PC-3 (cell line): ENCODE data around the gene HOXA6. TPM values are rescaled to one million over a fixed set of nuclear protein-coding genes. Genes with fewer than 3 reads are reported as not detected.
A peak's percentile ranks its signal among the peaks of the same experiment; 100 is the strongest.

Source experiments
- ATAC-seq: fragments of 200-7000 bp; cut with Tn5 transposase; 2 replicates; pipeline ENCODE4 v1.9.1; 2020; ENCODE audit warnings: mild to moderate bottlenecking, moderate library complexity
- BruUV-seq: library from RNA; stranded (reverse); fragments of 400-500 nt; replicated peaks from 2 replicates; lab custom pipeline; 2021; lab: Mats Ljungman, UMichigan
- CTCF ChIA-PET: fragments of 300-600 bp; sonication (Branson Sonifier 250); formaldehyde crosslinking; loops from one replicate; lab custom pipeline; 2022; ENCODE audit warnings: antibody characterized with exemption; lab: Charles Lee
- POLR2A ChIA-PET: fragments of 300-600 bp; sonication (Branson Sonifier 250); formaldehyde crosslinking; loops from one replicate; lab custom pipeline; 2022; ENCODE audit warnings: antibody characterized with exemption; ENCODE audit not compliant: unreplicated experiment; lab: Charles Lee
- DNase-seq: peaks from one replicate; pipeline ENCODE4 v3.0.0-alpha.2; 2015
- H2AFZ ChIP-seq: fragments of 300-600 bp; sonication (generic); 2 replicates; pipeline ENCODE4 v1.6.0; 2016; ENCODE audit warnings: antibody characterized with exemption, low read length
- H3F3A ChIP-seq: fragments of 300-600 bp; sonication (generic); one replicate; pipeline ENCODE4 v1.6.0; 2017; ENCODE audit warnings: antibody characterized with exemption, low read length, control low read depth, mild to moderate bottlenecking; ENCODE audit not compliant: unreplicated experiment
- H3K27ac ChIP-seq: fragments of 300-600 bp; sonication (generic); 2 replicates; pipeline ENCODE4 v1.5.1; 2016; ENCODE audit warnings: mild to moderate bottlenecking, low read length
- H3K27me3 ChIP-seq: fragments of 300-600 bp; sonication (generic); 2 replicates; pipeline ENCODE4 v1.6.1; 2016; ENCODE audit warnings: low read length, mixed read lengths
- H3K36me3 ChIP-seq: fragments of 300-600 bp; sonication (generic); 2 replicates; pipeline ENCODE4 v1.6.1; 2016; ENCODE audit warnings: low read depth, mixed run types, low read length, mixed read lengths
- H3K4me1 ChIP-seq: fragments of 300-600 bp; sonication (generic); 2 replicates; pipeline ENCODE4 v1.5.1; 2016; ENCODE audit warnings: low read length; ENCODE audit not compliant: insufficient read depth
- H3K4me2 ChIP-seq: fragments of 300-600 bp; sonication (generic); 2 replicates; pipeline ENCODE4 v1.6.0; 2016; ENCODE audit warnings: low read length
- H3K4me3 ChIP-seq: fragments of 300-600 bp; sonication (generic); 2 replicates; pipeline ENCODE4 v1.5.1; 2016; ENCODE audit warnings: mild to moderate bottlenecking, low read length, mixed read lengths
- H3K79me2 ChIP-seq: fragments of 300-600 bp; sonication (generic); 2 replicates; pipeline ENCODE4 v1.6.1; 2017; ENCODE audit warnings: low read length, mixed read lengths
- H3K9ac ChIP-seq: fragments of 300-600 bp; sonication (generic); 2 replicates; pipeline ENCODE4 v1.6.0; 2016; ENCODE audit warnings: mild to moderate bottlenecking, low read length
- H3K9me2 ChIP-seq: fragments of 300-600 bp; sonication (generic); replicated peaks from 2 replicates; pipeline ENCODE4 v1.6.1; 2016; ENCODE audit warnings: mixed run types, low read length, mixed read lengths
- H3K9me3 ChIP-seq: fragments of 300-600 bp; sonication (generic); 2 replicates; pipeline ENCODE4 v1.6.1; 2016; ENCODE audit warnings: low read length, mixed read lengths
- H4K20me1 ChIP-seq: fragments of 300-600 bp; sonication (generic); 2 replicates; pipeline ENCODE4 v1.6.1; 2016; ENCODE audit warnings: low read length, mixed read lengths
- CTCF ChIP-seq: fragments of 300-600 bp; sonication (generic); conservative IDR thresholded peaks from 2 replicates; pipeline ENCODE4 v1.5.1; 2017; ENCODE audit warnings: antibody characterized with exemption, low read depth, mild to moderate bottlenecking, low read length
- EZH2 ChIP-seq: fragments of 300-600 bp; sonication (generic); IDR thresholded peaks from one replicate; pipeline ENCODE4 v1.6.1; 2017; ENCODE audit warnings: antibody characterized with exemption, mild to moderate bottlenecking, low read length; ENCODE audit not compliant: unreplicated experiment
- EZH2phosphoT487 ChIP-seq: fragments of 300-600 bp; sonication (generic); IDR thresholded peaks from 2 replicates; pipeline ENCODE4 v1.6.1; 2018; ENCODE audit warnings: mild to moderate bottlenecking, antibody characterized with exemption, low read length, borderline replicate concordance
- intact Hi-C: fragments of 100-400 bp; cut with micrococcal nuclease; formaldehyde crosslinking; loops from 2 replicates; pipeline ENCODE4 v1.9.0; 2023
- total RNA-seq: library from RNA; depleted of rRNA; stranded (reverse); fragments of >200 nt; gene quantifications from 2 replicates; pipeline ENCODE4 v1.2.3, GENCODE V29; 2014

The HOXA6 gene
- total RNA-seq, 1 experiment from 2014 or later = 8.3 TPM

- ChIA-PET POLR2A (interaction anchor here (0.6 kb wide), 2 partner anchors 75 to 858 kb away, joined by 3 to 5 read pairs; no protein-coding TSS in a partner anchor), CTCF (interaction anchor here (0.6 to 0.7 kb wide), 2 partner anchors 8 to 822 kb away, joined by 3 read pairs; partner anchors contain the start of gene HOXA13)
- intact Hi-C loops = no loop called here
- Histone ChIP-seq H3F3A (no peaks in the 10 kb centered on the region), H4K20me1 (no peaks in the 10 kb centered on the region; the same call in 1 of the 2 replicates), H3K4me3 (peak overlapping the region; percentile 91), H3K79me2 (peaks cover 100% of the 10 kb centered on the region), H3K27me3 (no peaks in the 10 kb centered on the region), H2AFZ (no peak overlapping the region; the same call in 1 of the 2 replicates), H3K9me3 (no peaks in the 10 kb centered on the region), H3K4me2 (peak overlapping the region; percentile 99), H3K36me3 (no peaks in the 10 kb centered on the region), H3K9me2 (no peaks in the 10 kb centered on the region), H3K27ac (peak overlapping the region; percentile 97), H3K4me1 (peaks cover 42% of the 10 kb centered on the region), H3K9ac (peak overlapping the region; percentile 97)
- BruUV-seq = TSS peak; percentile 7
- peak; percentile 31 for DNase-seq
- TF ChIP-seq EZH2 (no peak), EZH2phosphoT487 (no peak), CTCF (no peak)
- ATAC-seq = 0 out of 2 replicates have a peak, but pooled peaks have one; percentile 1
Measured at GRCh38 chr7:27191161-27191731, 43.7 kb upstream of the HOXA6 start.

DNA sequence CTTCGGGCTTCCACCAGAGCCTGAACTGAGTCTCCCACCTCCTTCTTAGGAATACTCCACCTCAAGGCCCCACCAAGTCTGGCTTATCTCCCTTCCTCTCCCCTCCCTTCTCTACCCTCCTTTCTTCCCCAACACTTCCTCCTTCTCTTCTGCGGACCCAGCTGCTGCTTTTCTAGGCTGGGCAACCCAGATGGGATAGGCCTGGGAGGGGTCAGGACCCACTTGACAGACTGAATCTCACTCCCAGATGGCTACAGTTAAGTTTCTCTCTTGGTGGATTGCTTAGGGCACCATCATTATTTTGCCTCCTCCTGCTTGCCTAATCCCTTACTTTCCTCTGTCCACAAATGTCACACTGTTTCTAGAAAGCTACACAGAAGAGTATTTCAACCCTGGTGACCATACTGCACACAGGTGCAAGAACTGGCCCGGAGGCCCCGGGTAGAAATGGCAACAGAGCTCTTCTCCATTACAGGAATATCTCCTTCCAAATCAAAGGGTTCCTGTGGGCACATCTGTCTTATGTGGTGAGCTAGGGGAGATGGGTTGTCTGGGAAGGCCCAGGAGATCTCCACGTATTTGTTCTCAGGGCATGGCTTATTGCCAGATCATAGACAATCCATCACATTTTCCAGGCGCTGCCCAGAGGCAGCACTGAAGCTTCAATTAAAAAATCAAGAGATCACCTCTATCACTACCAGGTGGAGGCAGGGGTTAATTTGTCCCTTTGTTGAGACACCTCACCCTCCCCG lies 42.6 kb upstream of the HOXA6 start:
- no peaks in the 10 kb centered on the region for H3K9me3 ChIP-seq
- peak; percentile 66 for DNase-seq
- intact Hi-C loops = no loop called here
- H3K27me3 ChIP-seq = no peaks in the 10 kb centered on the region
- no peaks in the 10 kb centered on the region for H3K36me3 ChIP-seq
- H3K4me1 ChIP-seq = peaks cover 41% of the 10 kb centered on the region
- H2AFZ ChIP-seq = no peak overlapping the region
- no peak for TF ChIP-seq CTCF
- TF ChIP-seq EZH2 = no peak
- no peak for TF ChIP-seq EZH2phosphoT487
- peak overlapping the region; percentile 97 for H3K9ac ChIP-seq
- H3F3A ChIP-seq = no peaks in the 10 kb centered on the region
- H3K27ac ChIP-seq = peak overlapping the region; percentile 97
- H3K4me2 ChIP-seq = peak overlapping the region; percentile 99
- POLR2A ChIA-PET = interaction anchor here (0.5 to 2.6 kb wide), 6 partner anchors 10 to 482 kb away, joined by 3 to 24 read pairs (median 8); partner anchors contain the start of gene HOXA13
- H3K9me2 ChIP-seq = no peaks in the 10 kb centered on the region
- CTCF ChIA-PET = interaction anchor here (1.0 to 1.8 kb wide), 2 partner anchors 11 to 22 kb away, joined by 6 to 11 read pairs; no protein-coding TSS in a partner anchor
- peak overlapping the region; percentile 91 for H3K4me3 ChIP-seq
- H4K20me1 ChIP-seq = no peaks in the 10 kb centered on the region; the same call in 1 of the 2 replicates
- no TSS peak for BruUV-seq
- peaks cover 100% of the 10 kb centered on the region for H3K79me2 ChIP-seq
- ATAC-seq = no peak
